Activated CD4-positive, alpha-beta T cell treated with anti-CD3 and anti-CD28 coated beads, Interleukin-2, amount 10 ng/mL, durations not matched to agents 7 days and 5 days (primary cell): Measurements from ENCODE around the gene SUGCT. TPM values are rescaled to one million over a fixed set of nuclear protein-coding genes. Genes with fewer than 3 reads are reported as not detected.

Experiments used
- CTCF ChIA-PET: fragments of 350-600 bp; sonication (Branson Sonifier 250); formaldehyde crosslinking; loops from one replicate; lab custom pipeline; 2021; ENCODE audit warnings: antibody characterized with exemption; lab: Charles Lee
- POLR2A ChIA-PET: fragments of 350-600 bp; sonication (Branson Sonifier 250); formaldehyde crosslinking; loops from one replicate; lab custom pipeline; 2021; ENCODE audit warnings: antibody characterized with exemption; lab: Charles Lee
- DNase-seq: peaks from one replicate; pipeline ENCODE4 v3.0.0-alpha.2; 2020
- H3K27ac Mint-ChIP-seq: one replicate; pipeline ENCODE4 v1.8.0; 2021; ENCODE audit warnings: mild to moderate bottlenecking, moderate library complexity, mixed read lengths
- H3K27me3 Mint-ChIP-seq: one replicate; pipeline ENCODE4 v1.8.0; 2021; ENCODE audit warnings: mixed read lengths
- H3K36me3 Mint-ChIP-seq: one replicate; pipeline ENCODE4 v1.8.0; 2021; ENCODE audit warnings: low read depth, mixed read lengths
- H3K4me1 Mint-ChIP-seq: one replicate; pipeline ENCODE4 v1.8.0; 2021; ENCODE audit warnings: mixed read lengths
- H3K4me3 Mint-ChIP-seq: one replicate; pipeline ENCODE4 v1.8.0; 2021; ENCODE audit warnings: mild to moderate bottlenecking, moderate library complexity, mixed read lengths
- H3K9me3 Mint-ChIP-seq: one replicate; pipeline ENCODE4 v1.8.0; 2021; ENCODE audit warnings: mixed read lengths
- total RNA-seq, 2 experiments: library from RNA; stranded (reverse); gene quantifications; one replicate each; pipeline ENCODE4 v1.2.3, GENCODE V29; 2021

Gene SUGCT
- total RNA-seq, 2 experiments from 2014 or later = not detected

- peaks cover 5% of the 10 kb centered on the region for H3K27me3 Mint-ChIP-seq
- POLR2A ChIA-PET = no interaction called here
- DNase-seq = no peak
These were observed 392.3 kb downstream of the SUGCT start for GRCh38 chr7:40526951-40527715.

GRCh38 chr7:40527723-40528122 is 392.9 kb downstream of the SUGCT start:
- Mint-ChIP-seq H3K27me3 (peaks cover 5% of the 10 kb centered on the region), H3K4me3 (no peak overlapping the region), H3K9me3 (no peaks in the 10 kb centered on the region), H3K4me1 (no peaks in the 10 kb centered on the region), H3K27ac (no peak overlapping the region), H3K36me3 (no peaks in the 10 kb centered on the region)
- no peak for DNase-seq
- ChIA-PET CTCF (no interaction called here), POLR2A (no interaction called here)

More at GRCh38 chr7:40526951-40527715, 392.3 kb downstream of the SUGCT start:
- no peak overlapping the region for H3K27ac Mint-ChIP-seq
- no peak overlapping the region for H3K4me3 Mint-ChIP-seq
- no peaks in the 10 kb centered on the region for H3K4me1 Mint-ChIP-seq
- H3K36me3 Mint-ChIP-seq = no peaks in the 10 kb centered on the region
- CTCF ChIA-PET = no interaction called here
- no peaks in the 10 kb centered on the region for H3K9me3 Mint-ChIP-seq

- no peaks in the 10 kb centered on the region for H3K4me1 Mint-ChIP-seq
- H3K27me3 Mint-ChIP-seq = peaks cover 5% of the 10 kb centered on the region
- no peaks in the 10 kb centered on the region for H3K9me3 Mint-ChIP-seq
- no peaks in the 10 kb centered on the region for H3K36me3 Mint-ChIP-seq
- H3K27ac Mint-ChIP-seq = no peak overlapping the region
- DNase-seq = no peak
- CTCF ChIA-PET = no interaction called here
- H3K4me3 Mint-ChIP-seq = no peak overlapping the region
- POLR2A ChIA-PET = interaction anchor here (0.7 kb wide), 1 partner anchor 130 kb away, joined by 3 read pairs; no protein-coding TSS in a partner anchor
These were observed 395.5 kb downstream of the SUGCT start for GRCh38 chr7:40530292-40530691.

- Mint-ChIP-seq H3K9me3 (no peaks in the 10 kb centered on the region), H3K4me3 (no peak overlapping the region), H3K27me3 (peaks cover 4% of the 10 kb centered on the region), H3K27ac (no peak overlapping the region), H3K36me3 (no peaks in the 10 kb centered on the region), H3K4me1 (no peaks in the 10 kb centered on the region)
- ChIA-PET CTCF (no interaction called here), POLR2A (no interaction called here)
- no peak for DNase-seq
These were observed 397.2 kb downstream of the SUGCT start for GRCh38 chr7:40531956-40532355.

GRCh38 chr7:40535678-40536077 is 400.9 kb downstream of the SUGCT start:
- no peaks in the 10 kb centered on the region for H3K27me3 Mint-ChIP-seq
- no peaks in the 10 kb centered on the region for H3K36me3 Mint-ChIP-seq
- no peaks in the 10 kb centered on the region for H3K4me1 Mint-ChIP-seq
- ChIA-PET CTCF (no interaction called here), POLR2A (no interaction called here)
- H3K9me3 Mint-ChIP-seq = no peaks in the 10 kb centered on the region
- no peak overlapping the region for H3K27ac Mint-ChIP-seq
- DNase-seq = no peak
- H3K4me3 Mint-ChIP-seq = no peak overlapping the region

- Mint-ChIP-seq H3K9me3 (no peaks in the 10 kb centered on the region), H3K27me3 (no peaks in the 10 kb centered on the region), H3K4me3 (no peak overlapping the region), H3K27ac (no peak overlapping the region), H3K4me1 (no peaks in the 10 kb centered on the region), H3K36me3 (no peaks in the 10 kb centered on the region)
- POLR2A ChIA-PET = no interaction called here
- no peak for DNase-seq
- CTCF ChIA-PET = no interaction called here
These were observed 401.6 kb downstream of the SUGCT start for GRCh38 chr7:40536421-40536820.

- DNase-seq = no peak
- H3K27ac Mint-ChIP-seq = no peak overlapping the region
- no peak overlapping the region for H3K4me3 Mint-ChIP-seq
- H3K36me3 Mint-ChIP-seq = no peaks in the 10 kb centered on the region
- no peaks in the 10 kb centered on the region for H3K27me3 Mint-ChIP-seq
- no peaks in the 10 kb centered on the region for H3K4me1 Mint-ChIP-seq
- no peaks in the 10 kb centered on the region for H3K9me3 Mint-ChIP-seq
- ChIA-PET CTCF (no interaction called here), POLR2A (no interaction called here)
These were observed 403.5 kb downstream of the SUGCT start for GRCh38 chr7:40538281-40538680.

GRCh38 chr7:40541336-40541735 is 406.5 kb downstream of the SUGCT start:
- no peak for DNase-seq
- ChIA-PET POLR2A (no interaction called here), CTCF (no interaction called here)
- no peaks in the 10 kb centered on the region for H3K36me3 Mint-ChIP-seq
- H3K27me3 Mint-ChIP-seq = no peaks in the 10 kb centered on the region
- H3K9me3 Mint-ChIP-seq = no peaks in the 10 kb centered on the region
- H3K4me1 Mint-ChIP-seq = no peaks in the 10 kb centered on the region
- H3K4me3 Mint-ChIP-seq = no peak overlapping the region
- H3K27ac Mint-ChIP-seq = no peak overlapping the region

- no peaks in the 10 kb centered on the region for H3K4me1 Mint-ChIP-seq
- no peaks in the 10 kb centered on the region for H3K9me3 Mint-ChIP-seq
- no peak overlapping the region for H3K4me3 Mint-ChIP-seq
- H3K36me3 Mint-ChIP-seq = no peaks in the 10 kb centered on the region
- DNase-seq = no peak
- no peak overlapping the region for H3K27ac Mint-ChIP-seq
- ChIA-PET POLR2A (no interaction called here), CTCF (interaction anchor here (0.6 kb wide), 1 partner anchor 68 kb away, joined by 3 read pairs; no protein-coding TSS in a partner anchor)
- no peaks in the 10 kb centered on the region for H3K27me3 Mint-ChIP-seq
These were observed 408.4 kb downstream of the SUGCT start for GRCh38 chr7:40542982-40543741.

GRCh38 chr7:40544221-40544723 is 409.5 kb downstream of the SUGCT start:
- Mint-ChIP-seq H3K4me3 (no peak overlapping the region), H3K4me1 (no peaks in the 10 kb centered on the region), H3K9me3 (no peaks in the 10 kb centered on the region), H3K27ac (no peak overlapping the region), H3K27me3 (no peaks in the 10 kb centered on the region), H3K36me3 (no peaks in the 10 kb centered on the region)
- ChIA-PET POLR2A (no interaction called here), CTCF (interaction anchor here (0.6 kb wide), 1 partner anchor 67 kb away, joined by 3 read pairs; no protein-coding TSS in a partner anchor)
- DNase-seq = no peak

GRCh38 chr7:40544871-40545303 is 410.1 kb downstream of the SUGCT start:
- no peaks in the 10 kb centered on the region for H3K9me3 Mint-ChIP-seq
- H3K4me3 Mint-ChIP-seq = no peak overlapping the region
- no peaks in the 10 kb centered on the region for H3K4me1 Mint-ChIP-seq
- CTCF ChIA-PET = interaction anchor here (0.6 kb wide), 1 partner anchor 770 kb away, joined by 3 read pairs; no protein-coding TSS in a partner anchor
- H3K27ac Mint-ChIP-seq = no peak overlapping the region
- POLR2A ChIA-PET = no interaction called here
- no peaks in the 10 kb centered on the region for H3K36me3 Mint-ChIP-seq
- no peak for DNase-seq
- H3K27me3 Mint-ChIP-seq = no peaks in the 10 kb centered on the region

- H3K36me3 Mint-ChIP-seq = no peaks in the 10 kb centered on the region
- H3K27ac Mint-ChIP-seq = no peak overlapping the region
- POLR2A ChIA-PET = no interaction called here
- H3K27me3 Mint-ChIP-seq = no peaks in the 10 kb centered on the region
- no peak for DNase-seq
- CTCF ChIA-PET = no interaction called here
- no peaks in the 10 kb centered on the region for H3K4me1 Mint-ChIP-seq
- no peak overlapping the region for H3K4me3 Mint-ChIP-seq
- no peaks in the 10 kb centered on the region for H3K9me3 Mint-ChIP-seq
These were observed 410.9 kb downstream of the SUGCT start for GRCh38 chr7:40545739-40546138.
